Embryonic facial prominence (tissue), 1 donor: ENCODE data around the gene DISC1.

Experiments
- DNase-seq: peaks from one replicate; pipeline ENCODE4 v3.0.0-alpha.2; 2016; ENCODE audit errors: extremely low spot score

The DISC1 gene

DNA sequence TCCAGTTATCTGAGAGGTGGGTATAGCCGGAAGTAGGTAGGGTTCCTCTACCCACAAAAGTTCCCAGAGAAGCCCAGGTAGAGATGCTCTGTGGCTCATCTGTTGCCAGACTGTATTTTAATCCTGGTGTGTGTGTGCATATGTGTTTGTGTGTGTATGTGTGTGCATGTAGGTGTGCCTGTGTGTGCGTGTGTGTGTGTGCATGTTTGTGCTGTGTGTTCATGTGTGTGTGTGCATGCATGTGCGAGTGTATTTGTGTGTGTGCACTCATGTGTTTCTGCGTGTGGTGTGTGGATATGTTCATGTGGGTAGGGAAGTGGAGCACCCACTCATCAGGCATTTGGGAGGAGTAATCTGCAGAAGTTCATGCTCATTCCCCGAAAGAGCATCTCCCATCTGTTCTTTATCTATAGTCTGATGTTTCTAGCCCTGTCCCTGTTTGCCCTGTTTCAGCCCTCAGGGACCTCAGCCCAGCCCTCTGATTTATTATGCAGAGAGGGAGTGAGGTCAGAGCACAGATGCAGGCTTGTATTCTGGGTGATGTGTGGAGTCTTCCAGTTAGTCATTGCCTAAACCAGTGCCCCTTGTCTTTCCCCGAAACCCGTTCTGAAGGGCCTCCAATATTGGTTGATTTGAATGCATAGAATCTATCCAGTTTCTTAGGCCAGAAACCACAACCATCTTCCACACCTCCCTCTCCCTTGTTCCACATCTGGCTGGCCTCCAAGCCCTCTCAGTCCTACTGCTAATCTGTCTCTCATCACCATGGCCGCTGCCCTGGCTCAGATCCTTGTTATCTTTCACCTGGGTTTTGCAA lies 69.1 kb downstream of the DISC1 start:
- no peak for DNase-seq

GRCh38 chr1:231699784-231700183 lies 73.2 kb downstream of the DISC1 start:
- DNase-seq: no peak

- DNase-seq: no peak
Observed at GRCh38 chr1:231701306-231701705, 74.7 kb downstream of the DISC1 start.

- no peak for DNase-seq
Observed at GRCh38 chr1:231702331-231702730, 75.7 kb downstream of the DISC1 start.

- DNase-seq: no peak
Observed at GRCh38 chr1:231702804-231703203, 76.2 kb downstream of the DISC1 start.

- DNase-seq: no peak
Observed at GRCh38 chr1:231705806-231706760, 79.5 kb downstream of the DISC1 start.

DNA sequence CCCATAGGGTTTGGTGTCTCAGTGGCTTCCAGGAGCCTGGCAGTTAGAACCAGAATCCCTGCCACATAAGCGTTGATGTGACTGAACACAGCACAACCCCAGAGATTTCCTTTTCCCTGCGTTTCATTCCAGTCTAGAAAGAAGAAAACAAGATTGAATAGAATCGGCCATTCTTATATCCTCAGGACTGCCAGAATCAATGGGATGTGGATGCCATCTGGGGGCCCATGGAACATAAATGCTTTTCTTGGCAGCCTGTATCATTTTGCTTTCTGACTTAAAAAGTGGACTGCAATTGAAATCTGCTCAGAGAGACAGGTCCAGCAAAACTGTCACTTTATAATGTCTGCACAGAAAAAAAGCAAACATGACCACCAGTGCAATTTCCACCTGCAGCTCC lies 80.3 kb downstream of the DISC1 start:
- no peak for DNase-seq

DNA sequence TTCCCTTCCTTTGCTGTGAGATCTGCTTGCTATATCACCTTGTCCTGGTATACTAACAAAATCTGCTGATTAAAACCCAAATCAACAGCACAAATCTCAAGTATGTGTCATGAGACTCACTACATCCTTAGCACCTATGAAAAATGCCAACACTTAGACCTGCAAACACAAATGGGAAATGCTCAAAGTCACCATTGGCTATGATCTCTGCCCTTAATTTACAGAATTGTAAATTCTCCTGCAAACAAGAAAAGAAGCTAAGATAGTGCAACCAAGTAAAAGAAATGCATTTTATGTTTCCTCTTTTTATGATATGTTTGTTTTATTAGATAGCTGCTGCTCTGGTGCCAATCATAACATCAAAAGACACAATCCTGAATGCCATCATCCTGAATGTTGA lies 80.8 kb downstream of the DISC1 start:
- no peak for DNase-seq

- no peak for DNase-seq
Observed at GRCh38 chr1:231708394-231708793, 81.8 kb downstream of the DISC1 start.

DNA sequence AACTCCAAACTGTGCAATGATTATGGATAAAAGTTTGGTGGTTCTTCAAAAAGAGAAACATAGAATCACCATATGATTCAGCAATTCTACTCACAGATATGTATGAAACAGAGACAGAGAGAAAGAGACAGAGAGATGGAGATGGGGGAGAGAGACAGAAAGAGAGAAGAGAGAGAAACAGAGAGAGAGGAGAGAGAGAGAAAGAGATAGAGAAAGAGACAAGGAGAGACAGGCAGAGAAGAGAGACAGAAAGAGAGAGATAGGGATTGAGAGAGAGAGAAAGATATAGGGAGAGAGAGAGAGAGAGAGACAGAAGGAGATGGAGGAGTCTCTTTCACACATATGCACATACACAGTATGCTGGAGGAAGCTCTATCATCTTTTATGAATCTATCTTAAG lies 87.8 kb downstream of the DISC1 start:
- no peak for DNase-seq

DNA sequence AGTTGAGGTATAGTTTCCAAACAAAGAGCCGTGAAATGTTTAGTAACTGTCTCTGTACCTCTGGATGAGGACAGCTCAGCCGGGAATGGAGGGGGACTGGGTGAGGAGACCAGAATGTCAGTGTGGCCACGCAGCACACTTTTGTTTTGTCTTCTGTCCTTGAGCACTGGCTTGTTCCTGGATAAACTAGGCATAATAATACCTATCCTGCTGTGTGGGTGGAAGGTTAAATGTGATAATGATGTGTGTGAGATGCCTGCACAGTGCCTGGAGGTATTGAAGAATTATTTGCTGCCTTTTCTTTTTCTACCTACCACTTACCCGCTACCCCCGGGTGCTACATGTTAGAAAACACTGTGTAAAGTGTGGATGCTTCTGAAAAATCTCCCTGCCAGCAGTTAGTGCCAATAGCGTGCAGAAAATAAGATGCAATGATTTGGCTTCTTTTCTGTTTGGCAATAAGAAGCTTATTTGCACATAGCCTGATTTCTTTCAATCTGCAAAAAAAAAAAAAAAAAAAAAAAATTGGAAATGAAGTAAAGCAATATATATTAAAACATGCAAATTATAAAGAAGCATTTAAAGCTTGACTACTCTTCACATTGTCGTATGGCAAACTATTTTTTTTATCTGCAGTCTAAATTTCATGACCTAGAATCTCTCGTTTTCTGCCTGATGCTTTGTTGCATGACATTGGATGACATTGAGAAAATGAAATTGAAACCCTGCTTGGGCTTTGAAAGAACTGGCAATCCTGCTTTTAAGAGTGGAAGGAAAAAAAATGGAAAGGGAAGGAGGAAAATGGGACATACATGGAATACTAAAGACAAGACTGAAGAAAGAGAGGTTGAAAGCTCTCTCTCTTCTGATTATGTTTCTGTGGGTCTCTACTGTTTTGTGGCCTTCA lies 89.5 kb downstream of the DISC1 start:
- no peak for DNase-seq

- no peak for DNase-seq
Observed at GRCh38 chr1:231716879-231717278, 90.3 kb downstream of the DISC1 start.

- DNase-seq: no peak
Observed at GRCh38 chr1:231719485-231720183, 93.0 kb downstream of the DISC1 start.

GRCh38 chr1:231720652-231721325 lies 94.2 kb downstream of the DISC1 start:
- no peak for DNase-seq

GRCh38 chr1:231721436-231721835 lies 94.8 kb downstream of the DISC1 start:
- DNase-seq: no peak

- DNase-seq: no peak
Observed at GRCh38 chr1:231722356-231722755, 95.8 kb downstream of the DISC1 start.

- no peak for DNase-seq
Observed at GRCh38 chr1:231723146-231723545, 96.6 kb downstream of the DISC1 start.

GRCh38 chr1:231724041-231724440 lies 97.5 kb downstream of the DISC1 start:
- no peak for DNase-seq

DNA sequence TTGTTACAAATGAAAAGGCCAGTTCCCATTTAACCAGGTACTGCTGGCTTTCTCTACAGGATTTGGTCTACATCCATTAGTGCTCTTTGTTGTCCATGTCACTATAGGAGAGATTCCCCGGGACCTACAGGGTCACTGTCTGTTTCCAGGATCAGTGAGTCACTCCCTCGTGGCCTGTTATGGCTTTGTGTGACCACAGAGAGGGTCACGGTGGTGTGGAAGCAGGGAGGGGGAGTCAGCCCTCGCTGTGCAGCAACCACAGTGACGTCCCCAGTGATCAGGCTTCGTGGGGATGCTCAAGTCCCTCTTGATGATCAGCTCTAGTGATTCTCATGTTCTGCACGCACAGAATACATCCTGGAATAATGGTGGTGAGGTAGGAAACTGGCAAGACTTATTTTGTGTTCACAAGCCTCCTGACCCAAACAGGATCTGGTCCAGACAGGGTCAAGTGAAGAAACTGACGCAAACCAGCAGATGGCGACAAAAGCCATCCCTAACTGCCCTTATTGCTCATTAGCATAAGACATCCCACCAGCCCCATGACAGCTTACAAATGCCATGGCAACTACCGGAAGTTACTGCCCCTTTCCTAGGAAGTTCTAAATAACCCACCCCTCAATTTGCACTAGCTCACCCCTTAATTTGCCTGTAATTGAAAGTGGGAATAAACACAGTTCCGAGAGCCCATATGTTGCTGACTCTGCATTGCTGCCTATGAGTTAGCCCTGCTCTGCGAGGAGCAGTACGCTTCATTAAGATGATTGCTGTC lies 98.5 kb downstream of the DISC1 start:
- DNase-seq: no peak

- DNase-seq: no peak
Observed at GRCh38 chr1:231727171-231727570, 100.6 kb downstream of the DISC1 start.
